ENCODE data around the gene MAP3K12. TPM values are rescaled to one million over a fixed set of nuclear protein-coding genes. Genes with fewer than 3 reads are reported as not detected.

MAP3K12 gene
- total and polyA plus RNA-seq, 2 of the 8 experiments (the other 6 are each of a cell fraction or from before 2014, with no cell fraction given) = 23.4 to 42.7 TPM

DNA sequence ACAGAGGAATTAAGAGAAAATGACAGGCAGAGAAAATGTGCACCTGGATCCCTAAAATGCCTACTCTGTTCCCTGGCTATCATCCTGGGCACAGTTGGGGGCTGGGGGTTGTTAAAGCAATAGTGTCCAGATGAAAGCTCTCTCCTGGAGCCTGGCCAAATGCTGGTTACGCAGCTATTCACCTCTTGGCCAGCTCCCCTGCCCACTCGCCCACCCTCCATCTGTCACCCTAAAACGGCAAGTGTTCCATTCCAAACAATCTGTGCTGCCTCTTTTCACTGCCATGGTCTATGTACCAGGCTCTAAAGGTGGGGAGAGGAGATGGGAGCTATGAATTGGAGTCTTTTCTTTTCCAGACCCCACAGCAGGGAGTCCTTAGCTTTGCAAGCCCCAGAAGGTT is 32.8 kb upstream of the MAP3K12 start:
- Histone ChIP-seq H3K4me1 (replicated peaks in 1 of 4; ENCODE audit: control insufficient read depth in 3 of 4, insufficient read depth in 4 of 4, low read length in 3 of 4) (no peaks in the 10 kb centered on the region), H3K18ac (ENCODE audit: extremely low read depth, low read length) (no peak overlapping the region), H3K9ac (replicated peaks in 1 of 4; ENCODE audit: extremely low read depth in 1 of 4, low read depth in 3 of 4, low read length in 3 of 4) (no peak overlapping the region), H3K79me1 (ENCODE audit: low read depth, low read length) (no peaks in the 10 kb centered on the region), H3K23me2 (ENCODE audit: low read depth, low read length) (no peaks in the 10 kb centered on the region), H3K27me3 (replicated peaks in 1 of 4; ENCODE audit: control insufficient read depth in 3 of 4, extremely low read depth in 1 of 4, insufficient read depth in 3 of 4, low read length in 3 of 4) (no peaks in the 10 kb centered on the region), H3K4me3 (ENCODE audit: extremely low read depth in 1 of 4, insufficient read depth in 2 of 4, low read depth in 3 of 4, low read length in 4 of 4) (no peak overlapping the region), H3K56ac (replicated peaks; ENCODE audit: insufficient read length, low read depth, low read length) (no peak overlapping the region), H2AFZ (ENCODE audit: low read length) (no peak overlapping the region), H2BK12ac (ENCODE audit: low read depth, low read length) (no peak overlapping the region), H3K4ac (replicated peaks; ENCODE audit: insufficient read length, low read depth, low read length) (no peak overlapping the region), H2BK120ac (replicated peaks; ENCODE audit: low read depth, low read length) (no peak overlapping the region), H2AK5ac (ENCODE audit: low read depth, low read length) (no peak overlapping the region), H3K27ac (ENCODE audit: low read depth, low read length) (no peak overlapping the region), H3K23ac (ENCODE audit: insufficient read length) (no peak overlapping the region), H4K91ac (replicated peaks; ENCODE audit: insufficient read length, low read length) (no peak overlapping the region), H2BK15ac (ENCODE audit: low read length) (no peak overlapping the region), H2BK5ac (ENCODE audit: low read depth, low read length) (no peak overlapping the region), H3K36me3 (ENCODE audit: control insufficient read depth in 2 of 4, insufficient read depth in 4 of 4, low read length in 3 of 4) (peaks cover 2 to 19% (median 9%) of the 10 kb centered on the region in 4 experiments), H3K4me2 (ENCODE audit: insufficient read depth in 1 of 2, low read depth in 2 of 2, low read length in 2 of 2) (no peak overlapping the region), H4K8ac (ENCODE audit: extremely low read depth, insufficient read depth, low read length) (no peak overlapping the region), H2BK20ac (ENCODE audit: low read length) (no peak overlapping the region), H3K79me2 (ENCODE audit: control insufficient read depth in 1 of 2, insufficient read depth in 2 of 2, low read length in 2 of 2) (no peaks in the 10 kb centered on the region), H4K20me1 (replicated peaks in 1 of 2; ENCODE audit: control insufficient read depth in 1 of 2, insufficient read depth in 2 of 2, low read length in 2 of 2) (no peaks in the 10 kb centered on the region), H3K14ac (ENCODE audit: insufficient read length) (no peak overlapping the region), H3K9me3 (ENCODE audit: insufficient read depth in 2 of 2, low read depth in 1 of 2, low read length in 1 of 2) (no peaks in the 10 kb centered on the region), H4K5ac (ENCODE audit: insufficient read length, low read depth, low read length) (no peak overlapping the region)
- ChIA-PET POLR2A (ENCODE audit: partially characterized antibody) (interaction anchor here (1.0 kb wide), 1 partner anchor 31 kb away, joined by 4 read pairs; the partner anchor contains the start of gene TARBP2), CTCF (ENCODE audit: partially characterized antibody) (interaction anchor here (2.1 kb wide), 1 partner anchor 144 kb away, joined by 4 read pairs; the partner anchor contains the start of gene ATP5MC2)
- no peak for DNase-seq (ENCODE audit: low read depth in 1 of 2, low spot score in 2 of 2)
- WGBS, 2 experiments (ENCODE audit: extremely low coverage in 1 of 2, insufficient coverage in 1 of 2, insufficient read length in 1 of 2, insufficient replicate concordance in 2 of 2, low coverage in 1 of 2, low lambda C conversion rate in 2 of 2, missing lambda C conversion rate in 1 of 2) = 92% methylated on average over 3 of the region's 3 CpGs; no CpG with 5 or more reads in 1 of the 2 experiments
- TF ChIP-seq SP1 (IDR thresholded peaks at IDR 0.05; ENCODE audit: low read depth, low read length) = no peak
- TF ChIP-seq SAP30 (IDR thresholded peaks at IDR 0.05; ENCODE audit: insufficient read depth, insufficient replicate concordance, low read length) = no peak
- no peak for TF ChIP-seq SRF (IDR thresholded peaks at IDR 0.05; ENCODE audit: low read depth, low read length)
- no peak for TF ChIP-seq CBX5 (IDR thresholded peaks at IDR 0.05; ENCODE audit: low read depth, low read length)
- TF ChIP-seq POU5F1 (IDR thresholded peaks at IDR 0.05; ENCODE audit: low read depth, low read length) = no peak
- TF ChIP-seq, protein P1, sequence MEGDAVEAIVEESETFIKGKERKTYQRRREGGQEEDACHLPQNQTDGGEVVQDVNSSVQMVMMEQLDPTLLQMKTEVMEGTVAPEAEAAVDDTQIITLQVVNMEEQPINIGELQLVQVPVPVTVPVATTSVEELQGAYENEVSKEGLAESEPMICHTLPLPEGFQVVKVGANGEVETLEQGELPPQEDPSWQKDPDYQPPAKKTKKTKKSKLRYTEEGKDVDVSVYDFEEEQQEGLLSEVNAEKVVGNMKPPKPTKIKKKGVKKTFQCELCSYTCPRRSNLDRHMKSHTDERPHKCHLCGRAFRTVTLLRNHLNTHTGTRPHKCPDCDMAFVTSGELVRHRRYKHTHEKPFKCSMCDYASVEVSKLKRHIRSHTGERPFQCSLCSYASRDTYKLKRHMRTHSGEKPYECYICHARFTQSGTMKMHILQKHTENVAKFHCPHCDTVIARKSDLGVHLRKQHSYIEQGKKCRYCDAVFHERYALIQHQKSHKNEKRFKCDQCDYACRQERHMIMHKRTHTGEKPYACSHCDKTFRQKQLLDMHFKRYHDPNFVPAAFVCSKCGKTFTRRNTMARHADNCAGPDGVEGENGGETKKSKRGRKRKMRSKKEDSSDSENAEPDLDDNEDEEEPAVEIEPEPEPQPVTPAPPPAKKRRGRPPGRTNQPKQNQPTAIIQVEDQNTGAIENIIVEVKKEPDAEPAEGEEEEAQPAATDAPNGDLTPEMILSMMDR (IDR thresholded peaks at IDR 0.05; ENCODE audit: control extremely low read depth in 1 of 3, insufficient read depth in 1 of 3, low read depth in 1 of 3, low read length in 3 of 3) = no peak
- TF ChIP-seq SP4 (IDR thresholded peaks at IDR 0.05; ENCODE audit: low read length) = no peak
- no peak for TF ChIP-seq GABPA (IDR thresholded peaks at IDR 0.05; ENCODE audit: borderline replicate concordance, insufficient read depth, low read length)
- no peak for TF ChIP-seq EGR1 (IDR thresholded peaks at IDR 0.05; ENCODE audit: borderline replicate concordance, low read depth, low read length)
- no peak for TF ChIP-seq TAF1 (IDR thresholded peaks at IDR 0.05; ENCODE audit: low read depth, low read length)
- no peak for TF ChIP-seq BACH1 (IDR thresholded peaks at IDR 0.05; ENCODE audit: low read length)
- TF ChIP-seq HDAC6 (IDR thresholded peaks at IDR 0.05; ENCODE audit: low read depth, low read length) = no peak
- FAIRE-seq = no peak
